ENCODE data around the gene CXCR5.

CXCR5 gene

DNA sequence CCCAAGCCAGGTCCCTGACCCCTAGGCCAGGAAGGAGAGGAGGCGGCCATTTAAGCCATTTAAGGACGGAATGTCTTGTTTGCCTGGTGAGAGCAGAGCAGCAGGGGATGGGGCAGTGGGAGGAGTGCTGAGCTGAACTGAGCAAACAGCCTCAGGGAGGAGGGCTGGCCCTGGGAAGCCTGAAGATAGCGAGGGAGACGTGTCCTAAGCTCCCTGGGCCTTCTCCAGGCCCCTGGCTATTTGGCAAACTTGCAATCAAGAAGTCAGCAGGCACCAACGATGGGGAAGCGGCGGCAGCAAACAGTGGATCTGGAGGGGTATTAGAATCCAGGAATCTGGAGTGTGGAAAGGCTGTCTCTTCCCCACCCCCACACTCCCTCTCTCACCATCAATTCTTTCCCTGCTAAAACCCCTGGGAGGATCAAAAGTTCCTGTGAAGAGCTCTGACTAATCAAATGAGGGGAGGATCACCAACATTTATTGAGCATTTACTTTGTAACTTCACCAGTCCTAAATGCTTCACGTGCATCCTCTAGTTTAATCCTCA is 33.2 kb downstream of the CXCR5 start (continued):
- no peak for TF ChIP-seq ZNF830 (tag by site-specific recombination; IDR thresholded peaks at IDR 0.05; ENCODE audit: low read depth)
- no peak for TF ChIP-seq ZNF132 (tag by site-specific recombination; IDR thresholded peaks at IDR 0.05; ENCODE audit: borderline replicate concordance)
- TF ChIP-seq ZNF707 (tag by site-specific recombination; IDR thresholded peaks at IDR 0.05): no peak
- TF ChIP-seq HIC1 (tag by site-specific recombination; IDR thresholded peaks at IDR 0.05): peak; percentile 42; the same call in 1 of the 2 replicates
- no peak for TF ChIP-seq FEZF1 (tag by site-specific recombination; IDR thresholded peaks at IDR 0.05)
- no peak for TF ChIP-seq ZNF37A (tag by site-specific recombination; IDR thresholded peaks at IDR 0.05)
- TF ChIP-seq ZNF169 (tag by site-specific recombination; IDR thresholded peaks at IDR 0.05): no peak
- no peak for TF ChIP-seq ZNF146 (tag by site-specific recombination; IDR thresholded peaks at IDR 0.05)
- TF ChIP-seq ELK4 (IDR thresholded peaks at IDR 0.05; ENCODE audit: borderline replicate concordance, low read depth, low read length): no peak
- no peak for TF ChIP-seq ZNF223 (tag by site-specific recombination; IDR thresholded peaks at IDR 0.05)
- TF ChIP-seq ZNF792 (tag by site-specific recombination; IDR thresholded peaks at IDR 0.05): no peak
- TF ChIP-seq ZNF274 (IDR thresholded peaks at IDR 0.05; ENCODE audit: low read length): no peak
- TF ChIP-seq ZNF274 (tag by site-specific recombination; IDR thresholded peaks at IDR 0.05; ENCODE audit: borderline replicate concordance): no peak
- TF ChIP-seq SCRT2 (tag by site-specific recombination; IDR thresholded peaks at IDR 0.05): no peak
- no peak for TF ChIP-seq ZNF416 (tag by site-specific recombination; IDR thresholded peaks at IDR 0.05)
- no peak for TF ChIP-seq PRDM6 (tag by site-specific recombination; IDR thresholded peaks at IDR 0.05)
- no peak for TF ChIP-seq ZNF530 (tag by site-specific recombination; IDR thresholded peaks at IDR 0.05; ENCODE audit: low read depth)
- TF ChIP-seq GLIS1 (tag by site-specific recombination; IDR thresholded peaks at IDR 0.05): peak; percentile 43; the same call in 1 of the 2 replicates
- TF ChIP-seq RBAK (tag by site-specific recombination; IDR thresholded peaks at IDR 0.05): no peak
- TF ChIP-seq ZNF529 (tag by site-specific recombination; IDR thresholded peaks at IDR 0.05; ENCODE audit: insufficient replicate concordance): no peak
- TF ChIP-seq ZNF48 (tag by site-specific recombination; IDR thresholded peaks at IDR 0.05): no peak
- no peak for TF ChIP-seq ZNF843 (tag by site-specific recombination; IDR thresholded peaks at IDR 0.05)
- TF ChIP-seq YY1 (tag by site-specific recombination; IDR thresholded peaks at IDR 0.05): no peak
- TF ChIP-seq, protein P1, sequence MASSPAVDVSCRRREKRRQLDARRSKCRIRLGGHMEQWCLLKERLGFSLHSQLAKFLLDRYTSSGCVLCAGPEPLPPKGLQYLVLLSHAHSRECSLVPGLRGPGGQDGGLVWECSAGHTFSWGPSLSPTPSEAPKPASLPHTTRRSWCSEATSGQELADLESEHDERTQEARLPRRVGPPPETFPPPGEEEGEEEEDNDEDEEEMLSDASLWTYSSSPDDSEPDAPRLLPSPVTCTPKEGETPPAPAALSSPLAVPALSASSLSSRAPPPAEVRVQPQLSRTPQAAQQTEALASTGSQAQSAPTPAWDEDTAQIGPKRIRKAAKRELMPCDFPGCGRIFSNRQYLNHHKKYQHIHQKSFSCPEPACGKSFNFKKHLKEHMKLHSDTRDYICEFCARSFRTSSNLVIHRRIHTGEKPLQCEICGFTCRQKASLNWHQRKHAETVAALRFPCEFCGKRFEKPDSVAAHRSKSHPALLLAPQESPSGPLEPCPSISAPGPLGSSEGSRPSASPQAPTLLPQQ (tag by site-specific recombination; IDR thresholded peaks at IDR 0.05): no peak
- no peak for TF ChIP-seq PBX3 (CRISPR knock-in tag; IDR thresholded peaks at IDR 0.05)
- no peak for TF ChIP-seq ZSCAN16 (tag by site-specific recombination; IDR thresholded peaks at IDR 0.05)
- no peak for TF ChIP-seq ZNF510 (tag by site-specific recombination; IDR thresholded peaks at IDR 0.05; ENCODE audit: insufficient replicate concordance)
- TF ChIP-seq YY2 (tag by site-specific recombination; IDR thresholded peaks at IDR 0.05): no peak
- no peak for TF ChIP-seq ZNF521 (tag by site-specific recombination; IDR thresholded peaks at IDR 0.05)
- no peak for TF ChIP-seq ZNF785 (tag by site-specific recombination; IDR thresholded peaks at IDR 0.05)
- peak; percentile 66 for TF ChIP-seq ZBTB17 (tag by site-specific recombination; IDR thresholded peaks at IDR 0.05)
- TF ChIP-seq ZNF394 (tag by site-specific recombination; IDR thresholded peaks at IDR 0.05; ENCODE audit: borderline replicate concordance): no peak
- TF ChIP-seq ZNF175 (tag by site-specific recombination; IDR thresholded peaks at IDR 0.05): no peak
- TF ChIP-seq ZNF19 (tag by site-specific recombination; IDR thresholded peaks at IDR 0.05; ENCODE audit: low read depth): no peak
- no peak for TF ChIP-seq ZNF24 (tag by site-specific recombination; IDR thresholded peaks at IDR 0.05)
- TF ChIP-seq MEIS1 (CRISPR knock-in tag; IDR thresholded peaks at IDR 0.05; ENCODE audit: borderline replicate concordance): no peak
